Measurements from ENCODE around the gene HAUS7.

Gene HAUS7

GRCh38 chrX:153499341-153499740 lies 29.0 kb upstream of the HAUS7 start:
- DNase-seq (ENCODE audit: low spot score) = no peak

- no peak for DNase-seq (ENCODE audit: low spot score)
These were observed 28.1 kb upstream of the HAUS7 start for GRCh38 chrX:153498453-153498852.

- no peak for DNase-seq (ENCODE audit: low spot score)
These were observed 26.2 kb upstream of the HAUS7 start for GRCh38 chrX:153496590-153496959.

GRCh38 chrX:153495903-153496589 lies 25.7 kb upstream of the HAUS7 start:
- DNase-seq (ENCODE audit: low spot score) = no peak

- no peak for DNase-seq (ENCODE audit: low spot score)
These were observed 25.0 kb upstream of the HAUS7 start for GRCh38 chrX:153495362-153495751.

GRCh38 chrX:153494541-153495361 lies 24.4 kb upstream of the HAUS7 start, which contains the start of gene BGN:
Gene BGN, plus strand, starts transcription at chrX:153494980. Its CDS starts 9,652 bp downstream, at chrX:153504632.
- DNase-seq (ENCODE audit: low spot score) = no peak

GRCh38 chrX:153494061-153494460 lies 23.7 kb upstream of the HAUS7 start:
- no peak for DNase-seq (ENCODE audit: low spot score)

- DNase-seq (ENCODE audit: low spot score) = no peak
These were observed 22.7 kb upstream of the HAUS7 start for GRCh38 chrX:153493085-153493484.

- no peak for DNase-seq (ENCODE audit: low spot score)
These were observed 22.2 kb upstream of the HAUS7 start for GRCh38 chrX:153492543-153492942.

GRCh38 chrX:153491918-153492317 lies 21.5 kb upstream of the HAUS7 start:
- DNase-seq (ENCODE audit: low spot score) = no peak

- DNase-seq (ENCODE audit: low spot score) = no peak
These were observed 21.1 kb upstream of the HAUS7 start for GRCh38 chrX:153491351-153491914.

- DNase-seq (ENCODE audit: low spot score) = no peak
These were observed 20.0 kb upstream of the HAUS7 start for GRCh38 chrX:153490217-153490930.

GRCh38 chrX:153488231-153488914 lies 18.0 kb upstream of the HAUS7 start:
- no peak for DNase-seq (ENCODE audit: low spot score)

- DNase-seq (ENCODE audit: low spot score) = no peak
These were observed 17.3 kb upstream of the HAUS7 start for GRCh38 chrX:153487590-153488071.

- no peak for DNase-seq (ENCODE audit: low spot score)
These were observed 15.8 kb upstream of the HAUS7 start for GRCh38 chrX:153486171-153486570.

- no peak for DNase-seq (ENCODE audit: low spot score)
These were observed 15.2 kb upstream of the HAUS7 start for GRCh38 chrX:153485396-153486080.

GRCh38 chrX:153482376-153483015 lies 12.1 kb upstream of the HAUS7 start:
- DNase-seq (ENCODE audit: low spot score) = no peak

- DNase-seq (ENCODE audit: low spot score) = no peak
These were observed 10.7 kb upstream of the HAUS7 start for GRCh38 chrX:153481043-153481442.

- no peak for DNase-seq (ENCODE audit: low spot score)
These were observed 8.4 kb upstream of the HAUS7 start for GRCh38 chrX:153478746-153479145.

- DNase-seq (ENCODE audit: low spot score) = no peak
These were observed 7.5 kb upstream of the HAUS7 start for GRCh38 chrX:153477901-153478300.
